Panc1 (cell line): ENCODE results near the gene ARID4A.

ENCODE experiments used
- POLR2AphosphoS5 ChIP-seq: IDR thresholded peaks from 2 replicates; pipeline ENCODE4 v1.6.1; 2012; ENCODE audit warnings: mild to moderate bottlenecking, low read depth, low read length, moderate library complexity
- SIN3A ChIP-seq: IDR thresholded peaks from 2 replicates; pipeline ENCODE4 v1.6.1; 2012; ENCODE audit warnings: low read depth, mild to moderate bottlenecking, low read length, moderate library complexity, borderline replicate concordance; ENCODE audit not compliant: insufficient read depth
- TCF7L2 ChIP-seq: IDR thresholded peaks from 2 replicates; pipeline ENCODE4 v1.6.1; 2011; ENCODE audit warnings: mild to moderate bottlenecking, low read depth, low read length, inconsistent platforms
- TF ChIP-seq, protein P1 (sequence below): fragments of 450-650 bp; IDR thresholded peaks from 2 replicates; pipeline ENCODE4 v1.5.1; 2017; ENCODE audit warnings: mild to moderate bottlenecking
- TF ChIP-seq, protein P2 (sequence below), 2 experiments: IDR thresholded peaks; 2 replicates each; pipeline ENCODE4 v1.6.1; 2011 to 2012; ENCODE audit warnings: low read depth in 2 of 2, control low read depth in 1 of 2, low read length in 1 of 2, mild to moderate bottlenecking in 1 of 2, moderate library complexity in 1 of 2; ENCODE audit not compliant: insufficient read depth in 1 of 2

DNA sequence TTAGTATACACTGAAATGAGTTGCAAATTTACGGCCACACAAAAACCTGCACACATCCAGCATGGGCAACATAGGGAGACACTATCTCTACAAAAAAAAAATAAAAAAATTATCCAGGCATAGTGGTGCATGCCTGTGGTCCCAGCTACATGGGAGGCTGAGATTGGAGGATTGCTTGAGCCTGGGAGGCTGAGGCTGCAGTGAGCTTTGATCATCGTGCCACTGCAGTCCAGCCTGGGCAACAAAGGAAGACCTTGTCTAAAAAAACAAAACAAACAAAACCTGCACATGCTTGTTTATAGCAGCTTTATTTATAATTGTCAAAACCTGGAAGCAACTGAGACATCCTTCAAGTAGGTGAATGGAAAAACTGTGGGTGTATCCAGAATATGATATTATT is 92.5 kb downstream of the ARID4A start:
- TF ChIP-seq, protein P1, sequence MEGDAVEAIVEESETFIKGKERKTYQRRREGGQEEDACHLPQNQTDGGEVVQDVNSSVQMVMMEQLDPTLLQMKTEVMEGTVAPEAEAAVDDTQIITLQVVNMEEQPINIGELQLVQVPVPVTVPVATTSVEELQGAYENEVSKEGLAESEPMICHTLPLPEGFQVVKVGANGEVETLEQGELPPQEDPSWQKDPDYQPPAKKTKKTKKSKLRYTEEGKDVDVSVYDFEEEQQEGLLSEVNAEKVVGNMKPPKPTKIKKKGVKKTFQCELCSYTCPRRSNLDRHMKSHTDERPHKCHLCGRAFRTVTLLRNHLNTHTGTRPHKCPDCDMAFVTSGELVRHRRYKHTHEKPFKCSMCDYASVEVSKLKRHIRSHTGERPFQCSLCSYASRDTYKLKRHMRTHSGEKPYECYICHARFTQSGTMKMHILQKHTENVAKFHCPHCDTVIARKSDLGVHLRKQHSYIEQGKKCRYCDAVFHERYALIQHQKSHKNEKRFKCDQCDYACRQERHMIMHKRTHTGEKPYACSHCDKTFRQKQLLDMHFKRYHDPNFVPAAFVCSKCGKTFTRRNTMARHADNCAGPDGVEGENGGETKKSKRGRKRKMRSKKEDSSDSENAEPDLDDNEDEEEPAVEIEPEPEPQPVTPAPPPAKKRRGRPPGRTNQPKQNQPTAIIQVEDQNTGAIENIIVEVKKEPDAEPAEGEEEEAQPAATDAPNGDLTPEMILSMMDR = no peak
- TF ChIP-seq POLR2AphosphoS5 (no peak), TCF7L2 (no peak), SIN3A (no peak)
- TF ChIP-seq, protein P2, sequence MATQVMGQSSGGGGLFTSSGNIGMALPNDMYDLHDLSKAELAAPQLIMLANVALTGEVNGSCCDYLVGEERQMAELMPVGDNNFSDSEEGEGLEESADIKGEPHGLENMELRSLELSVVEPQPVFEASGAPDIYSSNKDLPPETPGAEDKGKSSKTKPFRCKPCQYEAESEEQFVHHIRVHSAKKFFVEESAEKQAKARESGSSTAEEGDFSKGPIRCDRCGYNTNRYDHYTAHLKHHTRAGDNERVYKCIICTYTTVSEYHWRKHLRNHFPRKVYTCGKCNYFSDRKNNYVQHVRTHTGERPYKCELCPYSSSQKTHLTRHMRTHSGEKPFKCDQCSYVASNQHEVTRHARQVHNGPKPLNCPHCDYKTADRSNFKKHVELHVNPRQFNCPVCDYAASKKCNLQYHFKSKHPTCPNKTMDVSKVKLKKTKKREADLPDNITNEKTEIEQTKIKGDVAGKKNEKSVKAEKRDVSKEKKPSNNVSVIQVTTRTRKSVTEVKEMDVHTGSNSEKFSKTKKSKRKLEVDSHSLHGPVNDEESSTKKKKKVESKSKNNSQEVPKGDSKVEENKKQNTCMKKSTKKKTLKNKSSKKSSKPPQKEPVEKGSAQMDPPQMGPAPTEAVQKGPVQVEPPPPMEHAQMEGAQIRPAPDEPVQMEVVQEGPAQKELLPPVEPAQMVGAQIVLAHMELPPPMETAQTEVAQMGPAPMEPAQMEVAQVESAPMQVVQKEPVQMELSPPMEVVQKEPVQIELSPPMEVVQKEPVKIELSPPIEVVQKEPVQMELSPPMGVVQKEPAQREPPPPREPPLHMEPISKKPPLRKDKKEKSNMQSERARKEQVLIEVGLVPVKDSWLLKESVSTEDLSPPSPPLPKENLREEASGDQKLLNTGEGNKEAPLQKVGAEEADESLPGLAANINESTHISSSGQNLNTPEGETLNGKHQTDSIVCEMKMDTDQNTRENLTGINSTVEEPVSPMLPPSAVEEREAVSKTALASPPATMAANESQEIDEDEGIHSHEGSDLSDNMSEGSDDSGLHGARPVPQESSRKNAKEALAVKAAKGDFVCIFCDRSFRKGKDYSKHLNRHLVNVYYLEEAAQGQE (IDR thresholded peaks at IDR 0.05; ENCODE audit: insufficient read depth in 1 of 2, low read depth in 2 of 2, low read length in 1 of 2) = no peak
